Activated CD8-positive, alpha-beta T cell treated with anti-CD3 and anti-CD28 coated beads for 36 hours (primary cell): ENCODE results near the gene LSP1. TPM values are rescaled to one million over a fixed set of nuclear protein-coding genes. Genes with fewer than 3 reads are reported as not detected.
"Not testable (repeated sequence)": the region's sequence is repeated elsewhere in the genome, so short reads cannot be mapped to it uniquely, and the experiment has no call there.

Experiments used
- ATAC-seq: fragments of 200-7000 bp; cut with Tn5 transposase; one replicate; pipeline ENCODE4 v1.10.0; 2021; ENCODE audit warnings: mild to moderate bottlenecking, moderate library complexity
- CTCF ChIA-PET: fragments of 350-600 bp; sonication (Branson Sonifier 250); formaldehyde crosslinking; loops from one replicate; lab custom pipeline; 2021; ENCODE audit warnings: antibody characterized with exemption; lab: Charles Lee
- POLR2A ChIA-PET: fragments of 350-600 bp; sonication (Branson Sonifier 250); formaldehyde crosslinking; loops from one replicate; lab custom pipeline; 2021; ENCODE audit warnings: antibody characterized with exemption; lab: Charles Lee
- DNase-seq: peaks from one replicate; pipeline ENCODE4 v3.0.0-alpha.2; 2020
- H3K27ac Mint-ChIP-seq: one replicate; pipeline ENCODE4 v1.8.0; 2021; ENCODE audit warnings: mild to moderate bottlenecking, mixed read lengths
- H3K27me3 Mint-ChIP-seq: one replicate; pipeline ENCODE4 v1.8.0; 2021; ENCODE audit warnings: mixed read lengths
- H3K36me3 Mint-ChIP-seq: one replicate; pipeline ENCODE4 v1.8.0; 2021; ENCODE audit warnings: low read depth, mixed read lengths
- H3K4me1 Mint-ChIP-seq: one replicate; pipeline ENCODE4 v1.8.0; 2021; ENCODE audit warnings: low read depth, mixed read lengths
- H3K4me3 Mint-ChIP-seq: one replicate; pipeline ENCODE4 v1.8.0; 2021; ENCODE audit warnings: mild to moderate bottlenecking, moderate library complexity, mixed read lengths
- H3K9me3 Mint-ChIP-seq: one replicate; pipeline ENCODE4 v1.8.0; 2021; ENCODE audit warnings: mixed read lengths
- CTCF ChIP-seq: fragments of 200-600 bp; IDR thresholded peaks from one replicate; pipeline ENCODE4 v1.8.0; 2022; ENCODE audit warnings: antibody characterized with exemption, mild to moderate bottlenecking
- intact Hi-C: fragments of 100-400 bp; cut with micrococcal nuclease; formaldehyde crosslinking; loops from one replicate; pipeline ENCODE4 v1.10.0; 2022
- total RNA-seq, 2 experiments: library from RNA; stranded (reverse); gene quantifications; one replicate each; pipeline ENCODE4 v1.2.3, GENCODE V29; 2021

Gene LSP1
- 100 to 1,000 TPM; 247 to 251 TPM for total RNA-seq

- intact Hi-C loops, result no loop called here
- no peak for TF ChIP-seq CTCF
- Mint-ChIP-seq H3K36me3 (peaks cover 11% of the 10 kb centered on the region), H3K27ac (peak within 1 kb of the TSS; percentile 95), H3K4me3 (peak within 1 kb of the TSS; percentile 86), H3K4me1 (peaks cover 53% of the 10 kb centered on the region), H3K27me3 (no peaks in the 10 kb centered on the region), H3K9me3 (no peaks in the 10 kb centered on the region)
- ChIA-PET POLR2A (interaction anchor here (0.5 to 7.5 kb wide), 10 partner anchors 10 to 1118 kb away, joined by 3 to 81 read pairs (median 6); partner anchors contain the start of gene PRR33), CTCF (interaction anchor here (0.6 to 5.2 kb wide), 13 partner anchors 14 to 298 kb away, joined by 3 to 32 read pairs (median 5); partner anchors contain the start of gene TNNI2)
- DNase-seq (peak; percentile 95), ATAC-seq (peak; percentile 65)
Observed at GRCh38 chr11:1852877-1853276, at the start of gene LSP1. Gene LSP1, plus strand, starts transcription at chr11:1853084. Its CDS starts 61 bp downstream, at chr11:1853145.

GRCh38 chr11:1803246-1803645 lies 49.6 kb upstream of the LSP1 start:
- Mint-ChIP-seq H3K36me3 (no peaks in the 10 kb centered on the region), H3K4me3 (no peak overlapping the region), H3K27me3 (no peaks in the 10 kb centered on the region), H3K27ac (no peak overlapping the region), H3K9me3 (no peaks in the 10 kb centered on the region), H3K4me1 (no peaks in the 10 kb centered on the region)
- POLR2A ChIA-PET, result no interaction called here
- intact Hi-C loops, result no loop called here
- TF ChIP-seq CTCF, result no peak
- ATAC-seq, result no peak
- CTCF ChIA-PET, result interaction anchor here (10.4 kb wide), 1 partner anchor 110 kb away, joined by 67 read pairs; no protein-coding TSS in a partner anchor
- DNase-seq, result no peak

- intact Hi-C loops, POLR2A ChIA-PET, H3K4me3 Mint-ChIP-seq, H3K4me1 Mint-ChIP-seq, H3K27me3 Mint-ChIP-seq, H3K9me3 Mint-ChIP-seq, H3K27ac Mint-ChIP-seq, H3K36me3 Mint-ChIP-seq, DNase-seq, ATAC-seq: not testable (repeated sequence)
- CTCF ChIA-PET, result interaction anchor here (2.1 to 10.4 kb wide), 4 partner anchors 29 to 151 kb away, joined by 9 to 67 read pairs (median 15); no protein-coding TSS in a partner anchor
Observed at GRCh38 chr11:1803835-1804519, 48.9 kb upstream of the LSP1 start.

GRCh38 chr11:1805525-1805924 lies 47.4 kb upstream of the LSP1 start:
- Mint-ChIP-seq H3K27ac (no peak overlapping the region), H3K4me3 (no peak overlapping the region), H3K4me1 (no peaks in the 10 kb centered on the region), H3K27me3 (no peaks in the 10 kb centered on the region), H3K36me3 (no peaks in the 10 kb centered on the region), H3K9me3 (no peaks in the 10 kb centered on the region)
- CTCF ChIA-PET, result interaction anchor here (1.2 to 10.4 kb wide), 7 partner anchors 9 to 165 kb away, joined by 3 to 67 read pairs (median 9); no protein-coding TSS in a partner anchor
- intact Hi-C loops, result no loop called here
- POLR2A ChIA-PET, result no interaction called here
- DNase-seq (no peak), ATAC-seq (no peak)
- TF ChIP-seq CTCF, result no peak

- ChIA-PET CTCF (interaction anchor here (0.7 to 10.4 kb wide), 9 partner anchors 9 to 167 kb away, joined by 3 to 67 read pairs (median 4); no protein-coding TSS in a partner anchor), POLR2A (interaction anchor here (0.8 kb wide), 1 partner anchor 13 kb away, joined by 3 read pairs; no protein-coding TSS in a partner anchor)
- TF ChIP-seq CTCF, result no peak
- Mint-ChIP-seq H3K9me3 (no peaks in the 10 kb centered on the region), H3K4me3 (no peak overlapping the region), H3K36me3 (no peaks in the 10 kb centered on the region), H3K27me3 (no peaks in the 10 kb centered on the region), H3K4me1 (no peaks in the 10 kb centered on the region), H3K27ac (no peak overlapping the region)
- ATAC-seq, result peak; percentile 51
- intact Hi-C loops, result no loop called here
- DNase-seq, result no peak
Observed at GRCh38 chr11:1807264-1807995, 45.5 kb upstream of the LSP1 start.
